GM04504 (cell line): Measurements from ENCODE around the gene AKAP3.

ENCODE experiments used
- DNase-seq: peaks from one replicate; pipeline ENCODE4 v3.0.0-alpha.2; 2012; ENCODE audit warnings: low read depth

The AKAP3 gene

GRCh38 chr12:4595881-4596280 lies 53.0 kb downstream of the AKAP3 start:
- DNase-seq: no peak

GRCh38 chr12:4591180-4591687 lies 57.6 kb downstream of the AKAP3 start:
- DNase-seq: no peak

GRCh38 chr12:4589941-4590340 lies 58.9 kb downstream of the AKAP3 start:
- no peak for DNase-seq

GRCh38 chr12:4588916-4589315 lies 59.9 kb downstream of the AKAP3 start:
- DNase-seq: no peak

- no peak for DNase-seq
These were observed 61.7 kb downstream of the AKAP3 start for GRCh38 chr12:4587108-4587507.

GRCh38 chr12:4586500-4586899 lies 62.4 kb downstream of the AKAP3 start:
- no peak for DNase-seq

GRCh38 chr12:4584896-4585295 lies 64.0 kb downstream of the AKAP3 start:
- no peak for DNase-seq

GRCh38 chr12:4584281-4584680 lies 64.6 kb downstream of the AKAP3 start:
- DNase-seq: no peak

GRCh38 chr12:4580281-4580688 lies 68.6 kb downstream of the AKAP3 start:
- no peak for DNase-seq

GRCh38 chr12:4579305-4580102 lies 69.3 kb downstream of the AKAP3 start:
- no peak for DNase-seq

GRCh38 chr12:4572680-4573079 lies 76.2 kb downstream of the AKAP3 start:
- no peak for DNase-seq

GRCh38 chr12:4569261-4569660 lies 79.6 kb downstream of the AKAP3 start:
- no peak for DNase-seq

GRCh38 chr12:4567073-4567881 lies 81.6 kb downstream of the AKAP3 start:
- no peak for DNase-seq

GRCh38 chr12:4566474-4566873 lies 82.4 kb downstream of the AKAP3 start:
- DNase-seq: no peak
